HEK293T (cell line): Measurements from ENCODE around the gene FBXO46.

ENCODE experiments used
- BHLHE40 ChIP-seq: fragments of 450-650 bp; IDR thresholded peaks from 2 replicates; pipeline ENCODE4 v1.6.1; 2016; ENCODE audit warnings: mild to moderate bottlenecking, moderate library complexity, borderline replicate concordance
- ELF4 ChIP-seq: fragments of 450-650 bp; IDR thresholded peaks from 2 replicates; pipeline ENCODE4 v1.6.1; 2017; ENCODE audit warnings: antibody characterized with exemption
- FOXM1 ChIP-seq: fragments of 450-650 bp; IDR thresholded peaks from 2 replicates; pipeline ENCODE4 v1.6.1; 2017; ENCODE audit warnings: mild to moderate bottlenecking, borderline replicate concordance
- L3MBTL2 ChIP-seq: fragments of 450-650 bp; conservative IDR thresholded peaks from 2 replicates; pipeline ENCODE4 v1.6.1; 2016; ENCODE audit warnings: mild to moderate bottlenecking
- SP1 ChIP-seq: fragments of 450-650 bp; IDR thresholded peaks from 2 replicates; pipeline ENCODE4 v1.6.1; 2017
- SUZ12 ChIP-seq: fragments of 450-650 bp; IDR thresholded peaks from 2 replicates; pipeline ENCODE4 v1.6.1; 2016; ENCODE audit warnings: mild to moderate bottlenecking
- TARDBP ChIP-seq: fragments of 450-650 bp; IDR thresholded peaks from 2 replicates; pipeline ENCODE4 v1.6.1; 2016
- TF ChIP-seq, protein P1 (sequence below): fragments of 450-650 bp; IDR thresholded peaks from 2 replicates; pipeline ENCODE4 v1.6.1; 2016

DNA sequence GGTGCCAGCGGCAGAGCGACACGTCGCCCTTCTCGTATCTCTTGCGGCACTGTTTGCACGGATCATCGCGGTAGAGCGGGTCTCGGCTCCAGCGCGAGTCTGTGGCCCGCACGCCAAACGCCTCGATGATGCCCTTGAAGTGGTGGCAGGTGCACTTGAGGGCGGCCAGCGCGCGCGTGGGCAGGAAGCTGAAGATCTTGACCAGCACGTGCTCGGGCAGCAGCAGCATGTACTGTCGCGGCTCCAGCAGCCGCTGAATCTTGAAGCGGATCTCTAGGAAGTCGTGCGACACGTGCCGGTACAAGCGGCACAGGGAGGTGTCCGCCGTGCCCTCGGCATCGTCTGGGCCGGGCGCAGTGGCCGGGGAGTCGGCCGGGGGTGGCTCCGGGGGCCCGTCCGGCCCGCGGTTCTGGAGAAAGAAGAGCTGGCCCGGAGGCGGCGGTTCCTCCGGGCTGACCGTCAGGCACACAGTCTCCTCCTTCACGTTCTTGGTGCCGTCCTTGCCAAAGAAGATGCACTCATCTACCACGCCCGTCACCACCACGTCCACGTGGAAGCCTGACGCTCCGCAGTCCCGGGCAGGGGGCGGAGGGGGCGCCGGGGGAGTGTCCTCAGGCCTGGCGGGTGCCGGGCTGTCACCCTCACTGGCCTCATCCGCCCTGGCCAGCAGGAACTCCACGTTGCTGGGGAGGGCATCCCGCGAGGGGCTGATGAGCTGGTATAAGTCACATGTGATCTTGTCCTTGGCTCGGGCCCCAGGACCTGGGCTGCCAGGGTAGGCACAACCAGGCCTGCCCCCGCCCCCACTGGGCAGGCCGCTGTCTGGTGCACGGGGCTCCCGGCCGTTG, 18.6 kb downstream of the FBXO46 start:
- TF ChIP-seq, protein P1, sequence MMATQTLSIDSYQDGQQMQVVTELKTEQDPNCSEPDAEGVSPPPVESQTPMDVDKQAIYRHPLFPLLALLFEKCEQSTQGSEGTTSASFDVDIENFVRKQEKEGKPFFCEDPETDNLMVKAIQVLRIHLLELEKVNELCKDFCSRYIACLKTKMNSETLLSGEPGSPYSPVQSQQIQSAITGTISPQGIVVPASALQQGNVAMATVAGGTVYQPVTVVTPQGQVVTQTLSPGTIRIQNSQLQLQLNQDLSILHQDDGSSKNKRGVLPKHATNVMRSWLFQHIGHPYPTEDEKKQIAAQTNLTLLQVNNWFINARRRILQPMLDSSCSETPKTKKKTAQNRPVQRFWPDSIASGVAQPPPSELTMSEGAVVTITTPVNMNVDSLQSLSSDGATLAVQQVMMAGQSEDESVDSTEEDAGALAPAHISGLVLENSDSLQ, result no peak
- no peak for TF ChIP-seq TARDBP
- no peak for TF ChIP-seq L3MBTL2
- TF ChIP-seq FOXM1, result no peak
- TF ChIP-seq ELF4, result no peak
- no peak for TF ChIP-seq SP1
- TF ChIP-seq BHLHE40, result no peak
- no peak for TF ChIP-seq SUZ12
